Erythroblast (primary cell): ENCODE results near the gene LRP1.

Source experiments
- GATA1 ChIP-seq: IDR thresholded peaks from 2 replicates; pipeline ENCODE4 v1.6.1; 2011; ENCODE audit warnings: low read depth, mild to moderate bottlenecking, control low read depth, low read length, moderate library complexity
- POLR2A ChIP-seq: IDR thresholded peaks from 2 replicates; pipeline ENCODE4 v1.6.1; 2011; ENCODE audit warnings: mild to moderate bottlenecking, low read length

GRCh38 chr12:57079821-57080220, 48.5 kb upstream of the LRP1 start:
- TF ChIP-seq POLR2A, result no peak
- no peak for TF ChIP-seq GATA1
